Fibroblast of skin of left biceps (primary cell): ENCODE results near the gene TTLL12.

Source experiments
- DNase-seq, 2 experiments: peaks; one replicate each; pipeline ENCODE4 v3.0.0-alpha.2; 2013; ENCODE audit warnings: low read depth in 2 of 2

Gene TTLL12

DNA sequence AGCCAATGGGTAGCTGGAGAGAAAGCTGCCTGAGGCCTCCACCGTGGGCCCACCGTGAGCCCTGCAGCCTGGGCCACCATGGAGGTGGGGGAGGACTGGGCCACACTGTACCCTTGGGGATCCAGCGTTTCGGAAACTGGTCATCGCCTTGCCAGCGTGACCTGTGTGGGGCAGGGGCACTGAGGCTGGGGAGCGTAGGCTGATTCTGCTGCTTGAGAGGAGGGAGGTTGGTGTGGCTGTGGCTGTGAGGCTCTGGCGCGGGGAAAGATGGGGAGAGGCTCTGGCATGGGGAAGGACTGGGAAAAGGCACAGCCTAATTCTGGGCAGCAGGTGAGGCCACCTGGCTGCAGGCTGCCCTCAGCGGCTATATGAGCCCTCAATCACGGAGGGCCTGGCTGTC, 12.6 kb upstream of the TTLL12 start:
- DNase-seq: no peak

DNA sequence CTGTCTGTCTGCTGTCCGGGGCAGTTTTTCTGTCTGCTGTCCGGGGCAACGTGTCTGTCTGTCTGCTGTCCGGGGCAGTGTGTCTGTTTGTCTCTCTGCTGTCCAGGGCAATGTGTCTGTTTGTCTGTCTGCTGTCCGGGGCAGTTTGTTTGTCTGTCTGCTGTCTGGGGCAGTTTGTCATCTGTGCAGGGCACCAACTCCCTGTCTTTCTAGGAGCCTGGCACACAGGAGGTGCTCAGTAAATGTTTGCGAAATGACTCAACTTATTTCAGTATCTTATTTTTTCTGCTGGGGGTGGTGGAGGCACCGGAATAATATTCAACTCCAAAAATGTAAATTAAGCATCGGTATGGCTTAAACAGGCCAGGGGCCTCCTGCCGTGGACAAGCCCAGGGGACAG, 12.0 kb upstream of the TTLL12 start:
- no peak for DNase-seq

DNA sequence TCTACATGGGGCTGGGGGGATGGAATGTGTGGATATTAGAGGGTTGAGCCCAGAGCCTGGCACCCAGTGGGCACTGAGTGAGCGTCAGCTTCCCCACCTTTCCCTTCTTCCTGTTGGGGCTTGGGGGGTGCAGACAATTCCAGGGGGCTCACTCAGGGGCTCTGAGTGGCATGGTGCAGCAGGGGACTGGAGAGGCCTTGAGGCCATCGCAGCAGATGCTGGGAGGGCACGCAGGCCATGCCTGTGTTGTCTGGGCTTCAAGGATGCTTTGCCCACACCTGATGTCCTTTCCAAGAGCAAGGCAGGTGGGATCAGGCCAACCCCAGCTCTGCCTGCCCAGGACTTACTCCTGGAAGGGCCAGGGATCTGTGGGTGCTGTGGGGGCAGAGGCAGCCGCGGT, 11.2 kb upstream of the TTLL12 start:
- DNase-seq: no peak

DNA sequence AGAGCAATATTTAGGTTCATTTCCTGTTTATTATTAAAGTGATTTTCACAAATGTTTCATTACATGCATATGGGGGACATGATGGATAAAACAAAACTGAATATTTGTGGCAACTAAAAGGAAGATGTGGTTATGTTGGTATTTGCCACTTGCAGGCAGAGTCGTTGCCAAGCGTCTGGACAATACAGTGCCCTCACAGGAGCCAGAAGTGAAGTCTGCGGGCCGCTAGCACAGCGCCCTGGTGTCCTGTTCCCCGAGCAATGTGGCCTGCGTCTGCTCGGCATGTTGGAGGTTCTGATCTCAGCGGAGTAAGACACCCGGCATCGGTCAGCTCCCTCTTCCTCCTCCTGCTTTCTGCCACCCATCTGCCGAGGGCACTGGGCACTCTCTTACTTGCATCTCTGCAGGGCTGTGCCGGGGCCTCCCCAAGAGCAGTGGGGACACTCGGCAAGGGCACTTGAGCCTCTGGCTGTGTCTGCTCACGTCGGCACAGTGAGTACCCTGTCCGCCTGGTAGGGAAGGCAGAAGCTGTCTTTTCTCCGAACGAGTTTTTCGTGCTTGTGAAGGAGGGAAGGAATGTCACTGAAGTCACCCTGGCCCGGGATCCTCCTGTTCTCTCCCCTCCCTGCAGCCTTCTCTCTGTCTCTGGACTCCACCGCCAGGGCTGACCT, 10.5 kb upstream of the TTLL12 start:
- DNase-seq: no peak

DNA sequence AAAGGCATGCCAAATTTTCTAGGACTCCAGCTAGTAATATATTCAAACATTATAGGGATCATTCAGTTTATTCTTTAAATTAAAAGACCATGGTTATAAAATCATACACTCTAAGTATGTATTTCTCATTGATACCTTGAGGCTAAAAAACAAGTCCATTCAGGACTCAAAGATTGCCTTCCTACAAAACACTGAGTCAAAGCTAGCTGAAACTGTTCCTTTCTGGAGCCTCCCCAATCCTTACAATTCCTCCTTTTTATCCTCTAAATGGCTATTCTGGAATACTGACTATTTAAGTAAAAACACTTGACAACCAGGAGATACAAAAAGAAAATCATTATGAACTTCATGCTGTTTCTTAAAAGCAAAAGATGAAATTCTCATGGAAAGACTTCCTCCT, 4.9 kb upstream of the TTLL12 start:
- no peak for DNase-seq

DNA sequence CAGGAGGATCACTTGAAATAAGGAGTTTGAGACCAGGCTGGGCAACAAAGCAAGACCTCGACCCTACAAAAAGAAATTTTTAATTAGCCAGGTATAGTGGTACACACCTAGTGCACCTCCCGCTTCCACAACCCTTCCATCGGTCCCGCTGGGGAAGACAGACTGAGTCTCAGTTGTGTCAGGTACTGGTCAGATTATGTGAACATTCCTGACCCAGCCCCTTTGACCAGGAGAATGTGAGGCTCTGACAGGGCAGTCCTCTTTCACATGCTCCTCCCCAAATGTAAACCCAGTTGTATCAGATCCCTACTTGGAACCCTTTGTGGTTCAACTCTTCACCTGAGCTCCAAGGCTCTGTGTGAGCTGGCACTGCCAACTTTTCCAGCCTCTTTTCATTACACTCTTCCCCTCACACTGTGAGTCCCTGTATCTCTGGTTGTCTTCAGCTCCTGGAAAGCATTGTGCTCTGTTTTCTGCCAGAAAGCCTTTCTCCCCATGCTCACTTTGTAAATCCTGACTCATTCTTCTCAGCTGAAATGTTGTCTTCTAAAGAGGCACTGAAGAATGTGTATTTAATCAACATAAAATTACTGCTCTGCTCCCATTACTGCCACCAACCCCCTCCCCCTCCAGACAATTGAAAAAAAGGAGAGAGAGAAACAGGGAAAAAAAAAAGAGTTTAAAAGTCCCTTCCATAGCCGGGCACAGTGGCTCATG, 2.1 kb upstream of the TTLL12 start:
- no peak for DNase-seq

DNA sequence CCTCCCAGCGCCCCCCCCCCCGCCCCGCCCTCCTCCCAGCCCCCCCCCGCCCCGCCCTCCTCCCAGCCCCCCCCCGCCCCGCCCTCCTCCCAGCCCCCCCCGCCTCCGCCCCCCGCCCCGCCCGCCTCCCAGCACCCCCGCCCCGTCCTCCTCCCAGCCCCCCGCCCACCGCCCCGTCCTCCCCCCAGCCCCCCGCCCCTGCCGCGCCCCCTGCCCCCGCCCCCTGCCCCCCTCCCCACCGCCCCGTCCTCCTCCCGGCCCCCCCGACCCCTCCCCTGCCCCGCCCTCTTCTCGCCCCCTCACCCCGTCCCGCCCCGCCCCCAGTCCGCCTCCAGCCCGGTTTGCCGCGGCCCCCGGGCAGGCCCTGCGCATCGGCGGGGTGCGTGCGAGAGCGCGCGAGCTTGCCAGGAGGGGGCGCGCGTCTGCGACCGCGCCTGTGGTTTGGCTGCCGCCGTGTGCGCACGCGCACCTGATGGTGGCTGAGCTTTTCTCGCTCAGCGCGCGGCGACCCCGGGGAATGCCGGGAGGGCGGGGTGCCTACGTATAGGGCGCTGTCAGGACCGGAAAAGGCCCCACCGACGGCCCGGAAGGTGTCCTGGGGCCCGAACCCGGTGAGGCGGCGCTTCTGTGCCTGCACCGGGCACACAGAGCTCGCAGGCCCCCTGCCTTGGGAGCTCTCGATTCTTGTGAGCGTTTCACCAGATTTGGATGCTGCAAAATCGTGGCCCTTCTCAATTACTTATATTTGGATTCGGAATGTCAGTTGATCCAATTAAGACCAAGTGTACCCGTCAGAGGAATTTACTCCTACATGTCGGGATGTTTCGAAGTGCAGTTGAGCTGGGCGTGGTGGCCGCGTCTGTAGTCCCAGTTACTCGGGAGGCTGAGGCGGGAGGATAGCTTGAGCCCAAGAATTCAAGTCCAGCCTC, 501 bp upstream of the TTLL12 start:
- peak; percentile 86 to 87 for DNase-seq

DNA sequence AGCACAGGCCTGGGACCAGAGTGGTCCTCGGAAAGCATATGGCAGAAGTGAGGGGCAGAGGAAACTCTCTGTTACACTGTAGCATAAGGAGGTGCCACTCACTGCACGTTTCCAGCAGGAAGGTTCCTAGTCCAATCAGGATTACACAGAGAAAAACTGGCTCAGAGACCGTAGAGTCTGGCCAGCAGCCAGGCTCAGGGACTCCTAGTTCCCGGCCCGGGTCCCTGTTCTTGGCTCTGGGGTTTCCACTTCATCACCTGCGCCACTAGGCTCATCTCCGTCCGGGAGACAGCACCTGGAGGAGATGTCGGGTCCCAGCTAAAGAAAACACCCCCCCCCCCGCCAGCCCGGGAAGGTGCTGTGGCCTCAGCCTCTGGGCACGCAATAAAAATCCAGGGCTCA, 1.1 kb downstream of the TTLL12 start:
- DNase-seq: no peak

DNA sequence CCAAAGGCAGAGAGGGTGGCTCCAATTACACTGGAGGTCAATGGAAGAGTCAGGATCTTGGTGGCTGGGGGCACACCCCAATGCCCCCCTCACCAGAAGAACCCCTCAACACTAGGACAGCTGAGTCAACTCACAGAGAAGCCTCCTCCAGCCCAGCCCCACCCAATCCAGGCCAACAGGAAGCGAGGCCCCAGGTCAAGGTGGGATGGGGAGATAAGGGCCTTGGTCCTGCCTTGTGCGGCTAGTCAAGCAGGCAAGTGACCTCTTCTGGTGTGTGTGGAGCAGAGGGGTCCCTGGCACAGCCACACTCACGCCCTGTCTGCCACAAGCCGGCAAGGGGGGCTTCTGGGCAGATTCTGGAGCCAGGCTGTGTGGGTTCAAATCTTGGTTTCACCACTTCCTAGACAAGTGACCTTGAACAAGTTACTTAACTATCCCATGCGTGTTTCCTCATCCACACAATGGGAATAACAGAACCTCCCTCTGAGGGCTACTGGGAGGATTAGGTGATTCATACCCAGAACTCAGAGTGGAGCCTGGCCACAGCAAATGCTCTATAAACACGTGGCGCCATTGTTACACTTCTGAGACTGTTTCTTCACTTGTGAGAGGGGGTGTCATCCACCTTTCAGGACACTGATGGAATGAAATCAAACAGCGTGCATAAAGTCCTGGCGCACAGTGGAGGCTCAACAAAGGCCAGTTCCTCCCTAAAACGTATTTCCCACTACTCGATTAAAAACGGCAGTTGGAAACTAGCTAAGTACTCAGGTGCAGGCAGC, 3.2 kb downstream of the TTLL12 start:
- DNase-seq: no peak

DNA sequence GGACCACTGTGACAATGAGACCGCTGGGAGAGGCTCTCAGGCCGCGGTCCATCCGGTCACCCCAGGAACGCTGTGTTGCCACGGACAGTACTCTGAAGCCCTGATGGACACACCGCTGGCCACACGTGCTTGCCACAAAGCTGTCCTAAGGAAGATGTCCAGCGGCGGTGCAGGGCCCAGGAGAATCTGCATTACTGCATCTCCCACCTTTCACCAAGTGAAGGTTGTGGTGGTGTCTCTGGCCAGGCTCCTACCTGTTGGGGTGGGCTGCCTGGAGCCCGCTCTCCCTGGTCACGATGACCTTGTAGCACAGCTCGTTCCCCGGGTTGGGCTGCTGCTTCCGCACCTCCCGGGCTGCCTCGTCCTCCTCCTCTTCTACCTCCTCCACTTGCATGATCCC, 4.2 kb downstream of the TTLL12 start:
- DNase-seq: no peak

DNA sequence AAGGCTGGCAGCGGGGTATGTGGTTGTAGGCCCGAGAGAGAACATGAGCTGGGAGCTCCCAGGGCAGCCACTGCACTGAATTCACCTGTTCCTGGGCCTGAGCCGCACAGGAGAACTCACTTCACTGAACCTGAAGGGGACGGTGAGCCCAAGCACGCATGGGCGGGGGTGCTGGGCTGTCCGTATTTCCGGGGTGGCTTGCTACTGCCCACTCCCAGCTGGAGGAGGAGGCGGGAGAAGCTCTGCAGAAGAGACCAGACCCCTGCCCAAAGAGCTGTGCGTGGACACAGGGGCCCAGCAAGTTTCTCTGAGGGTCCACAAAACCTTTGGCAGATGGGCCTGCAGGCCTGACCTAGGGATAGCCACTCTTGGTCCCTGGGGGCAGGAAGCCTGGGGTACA, 4.8 kb downstream of the TTLL12 start:
- DNase-seq: no peak

DNA sequence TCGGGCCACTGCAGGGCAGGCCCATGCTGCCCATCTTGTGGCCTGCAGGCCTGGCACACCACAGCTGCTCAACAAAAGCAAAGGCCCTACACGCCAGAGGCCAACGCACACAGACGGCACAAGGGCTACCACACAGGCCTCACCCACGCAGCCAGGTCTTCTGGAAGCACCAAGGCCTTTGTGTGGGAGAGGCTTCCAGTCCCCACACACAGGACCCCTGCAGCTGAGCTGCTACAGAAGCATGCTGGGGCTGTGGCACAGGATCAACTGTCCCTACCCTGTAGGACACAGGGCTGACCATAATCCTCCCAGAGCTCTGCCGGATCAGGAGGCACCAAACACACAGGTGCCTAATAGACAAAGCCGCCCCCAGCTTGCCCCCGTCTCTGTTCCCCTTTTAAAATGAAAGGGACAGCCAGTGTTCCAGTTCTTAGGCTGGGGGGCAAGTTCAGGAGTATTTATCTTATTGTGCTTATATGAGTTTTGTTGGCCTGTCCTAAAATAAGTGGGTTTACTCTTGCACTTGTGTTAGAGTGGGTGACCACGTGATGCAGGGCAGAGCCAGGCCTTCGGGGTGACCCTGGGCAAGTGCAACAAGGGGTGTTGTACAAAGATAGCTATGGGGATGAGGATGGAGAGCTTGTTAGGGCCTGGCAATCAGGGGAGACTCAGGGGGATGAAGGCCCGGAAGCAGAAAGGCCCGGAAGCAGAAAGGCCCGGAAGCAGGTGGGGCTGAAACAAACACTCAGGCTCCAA, 5.4 kb downstream of the TTLL12 start:
- no peak for DNase-seq

DNA sequence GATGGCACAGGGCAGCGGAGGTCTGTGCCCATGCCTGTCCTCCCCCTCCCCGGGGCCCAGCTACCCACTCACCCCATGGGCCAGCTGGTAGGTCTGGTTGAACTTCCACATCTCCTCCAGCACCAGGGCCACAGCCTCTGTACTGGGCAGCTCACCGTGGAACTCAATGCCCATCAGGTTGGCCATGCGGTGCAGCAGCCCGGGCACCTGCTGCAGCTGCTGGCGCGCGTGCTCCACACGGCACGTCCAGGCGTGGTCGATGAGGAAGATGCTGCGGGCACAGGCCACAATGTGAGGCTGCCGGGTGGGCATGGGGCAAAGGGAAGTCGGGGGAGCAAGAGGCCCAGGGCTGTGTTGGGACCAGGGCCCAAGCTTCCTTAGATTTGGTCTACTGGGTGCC, 6.3 kb downstream of the TTLL12 start:
- no peak for DNase-seq

DNA sequence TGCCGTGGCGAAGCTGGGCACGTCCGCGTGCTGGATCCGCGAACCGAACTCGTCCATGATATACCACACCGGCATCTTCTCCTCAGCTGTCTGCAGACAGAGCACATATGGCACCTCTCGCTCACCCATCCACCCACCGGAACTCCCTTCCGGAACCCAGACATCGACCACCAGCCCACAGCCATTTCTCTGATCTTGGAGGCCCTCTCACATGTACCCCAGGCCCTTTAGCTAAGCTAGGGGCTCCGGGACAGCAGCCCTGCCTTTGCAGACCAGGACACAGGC, 7.1 kb downstream of the TTLL12 start:
- no peak for DNase-seq

DNA sequence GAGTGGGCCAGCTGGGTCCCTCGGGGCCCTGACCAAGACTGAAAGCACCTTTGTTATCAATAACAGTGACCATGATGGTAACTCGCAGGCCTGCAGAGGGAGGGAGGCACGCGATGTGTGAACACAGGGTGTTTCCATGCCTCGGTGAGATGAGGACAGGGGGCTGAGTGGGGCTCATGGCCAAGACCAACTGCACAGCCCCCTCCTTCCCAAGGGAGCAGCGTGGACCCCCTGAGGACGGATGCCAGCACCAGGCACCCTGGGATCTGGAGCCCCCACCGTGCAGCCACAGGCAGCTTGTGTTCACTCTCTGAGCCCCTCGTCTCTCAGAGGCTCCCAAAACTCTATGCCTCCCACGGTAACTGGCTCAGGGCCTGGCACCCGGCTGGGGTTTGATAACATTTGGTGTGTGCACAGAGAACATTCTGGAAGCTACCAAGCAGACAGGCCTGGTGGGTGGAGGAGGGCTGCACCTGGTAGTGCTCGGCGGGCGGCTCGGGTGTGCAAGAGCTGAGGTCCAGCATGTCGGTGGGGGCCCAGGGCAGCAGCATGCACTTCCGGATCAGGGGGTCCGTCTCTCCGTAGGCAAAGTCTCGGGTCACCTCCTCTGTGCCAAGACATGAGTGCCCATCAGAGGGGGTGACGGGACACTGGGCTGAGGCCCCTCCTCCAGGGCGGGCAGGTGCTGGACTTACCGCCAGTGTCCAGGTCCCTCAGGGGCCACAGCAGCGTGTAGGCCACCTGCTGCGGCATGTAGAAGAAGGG, 7.6 kb downstream of the TTLL12 start:
- no peak for DNase-seq

DNA sequence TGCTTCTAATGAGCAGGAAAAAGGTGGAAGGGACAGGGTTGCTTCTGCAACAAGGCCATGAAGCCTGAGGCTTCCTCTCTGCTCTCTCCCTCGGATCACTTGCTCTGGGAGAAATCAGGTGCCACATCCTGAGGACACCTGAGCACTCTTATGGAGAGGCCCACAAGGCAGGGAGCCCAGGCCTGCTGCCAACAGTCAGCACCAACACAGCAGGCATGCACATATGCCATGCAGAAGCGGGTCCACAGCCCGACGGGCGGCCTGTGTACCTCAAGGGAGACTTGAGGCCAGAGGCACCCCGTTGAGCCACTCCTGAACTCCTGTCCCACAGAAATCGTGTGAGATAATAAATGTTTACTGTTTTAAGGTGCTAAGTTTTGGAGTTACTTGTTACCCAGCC, 9.5 kb downstream of the TTLL12 start:
- no peak for DNase-seq

DNA sequence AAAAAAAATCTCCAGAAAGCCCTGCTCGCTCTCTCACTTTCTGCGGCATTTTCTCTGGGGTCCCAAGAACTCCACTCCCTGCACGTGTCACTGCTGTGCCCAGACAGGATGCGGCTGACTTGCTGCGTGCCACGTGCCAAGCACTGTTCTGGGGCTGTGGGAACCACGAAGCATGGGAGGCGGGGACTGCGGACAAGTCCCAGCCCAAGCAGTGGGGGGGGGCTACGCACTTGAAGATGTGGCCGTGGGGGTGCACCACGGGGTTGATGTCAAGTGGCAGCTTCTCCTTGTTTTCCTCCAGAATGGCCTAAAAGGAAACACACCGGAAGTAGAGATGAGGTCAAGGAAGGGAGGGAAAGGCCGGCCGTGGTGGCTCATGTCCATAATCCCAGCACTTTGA, 10.8 kb downstream of the TTLL12 start:
- no peak for DNase-seq

DNA sequence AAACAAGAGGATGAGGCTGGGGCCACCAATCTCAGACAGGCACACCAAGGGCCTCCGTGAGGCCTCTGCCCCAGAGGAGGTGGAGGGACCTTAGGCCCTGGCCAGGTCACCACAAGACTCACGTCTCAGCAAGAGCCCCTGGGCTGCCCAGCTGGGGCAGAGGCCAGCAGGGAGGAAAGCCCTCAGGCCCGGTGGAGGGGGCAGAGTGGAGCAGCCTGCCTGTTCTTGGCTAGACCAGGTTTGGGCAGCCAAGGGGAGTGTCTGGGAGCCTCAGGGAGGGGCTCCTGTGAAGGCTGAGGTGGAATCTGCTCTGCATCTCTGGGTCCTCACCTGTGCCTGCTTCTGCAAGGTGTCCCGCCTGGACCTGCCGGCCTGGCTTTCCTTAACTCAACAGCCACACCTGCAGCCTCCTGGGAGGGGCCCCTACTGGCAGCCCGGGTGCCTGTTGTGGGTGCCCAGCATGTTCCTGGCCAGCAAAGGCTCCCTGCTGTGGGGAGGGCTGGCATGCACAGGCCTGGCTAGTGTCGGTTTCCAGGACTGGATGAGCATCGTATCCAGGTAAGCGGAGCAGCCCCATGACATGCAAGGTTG, 11.9 kb downstream of the TTLL12 start:
- DNase-seq: no peak

DNA sequence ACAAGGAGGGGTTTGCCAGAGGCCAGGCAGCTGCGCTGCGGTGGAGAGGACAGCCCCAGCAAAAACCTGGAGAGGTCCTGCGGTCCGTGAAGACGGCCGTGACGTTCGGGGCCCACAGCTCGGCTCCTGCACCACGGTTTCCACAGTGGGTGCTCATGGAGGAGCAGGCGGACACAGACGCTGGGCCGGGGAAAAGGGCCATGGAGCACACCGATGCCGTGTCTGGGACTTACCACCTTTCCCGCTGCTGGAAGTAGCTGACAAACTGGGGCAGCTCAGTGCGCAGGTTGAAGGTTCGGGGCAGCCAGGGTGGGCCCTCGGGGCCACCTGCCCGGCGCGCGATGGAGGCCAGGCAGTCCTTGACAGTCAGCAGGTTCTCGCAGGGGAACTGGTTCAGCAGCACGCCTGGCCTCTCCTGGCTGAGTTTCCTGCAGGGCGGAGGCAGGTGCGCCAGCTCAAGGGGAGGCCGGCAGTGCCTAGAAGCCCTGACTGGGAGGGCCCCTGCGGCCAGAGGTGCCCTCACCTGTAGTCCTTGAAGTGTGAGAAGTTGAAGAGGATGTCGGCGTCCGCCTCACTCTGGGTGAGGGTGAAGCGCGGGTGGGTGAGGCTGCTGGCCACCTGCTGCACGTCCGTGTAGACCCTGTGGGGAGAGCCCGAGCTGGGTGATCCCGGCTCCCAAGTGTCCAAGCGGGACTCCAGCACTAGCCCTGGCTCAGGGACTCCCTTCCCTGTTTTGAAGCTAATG, 12.8 kb downstream of the TTLL12 start:
- no peak for DNase-seq

DNA sequence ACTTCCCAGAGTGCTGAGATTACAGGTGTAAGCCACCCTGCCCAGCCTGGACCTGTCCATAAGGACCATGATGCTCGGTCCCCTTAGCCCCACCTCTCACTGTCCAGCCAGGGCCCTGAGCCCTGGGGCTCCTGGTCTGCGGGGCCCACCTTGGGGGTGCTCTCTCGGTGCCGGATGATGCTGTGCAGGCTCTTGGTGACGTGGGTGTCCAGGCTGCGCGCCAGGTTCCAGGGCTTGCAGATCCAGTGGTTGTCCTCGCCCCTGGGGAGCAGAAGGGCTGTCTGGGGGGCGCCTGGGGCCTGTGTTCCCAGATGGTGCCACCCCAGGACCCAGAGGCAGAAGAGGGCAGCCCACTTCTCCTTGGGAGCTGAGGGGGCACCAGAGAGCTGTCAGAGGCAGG, 13.4 kb downstream of the TTLL12 start:
- DNase-seq: no peak
